GM12892 (cell line): ENCODE measurements around the gene FBXW2.

ENCODE experiments used
- POLR2A ChIP-seq: IDR thresholded peaks from 2 replicates; pipeline ENCODE4 v1.6.1; 2011; ENCODE audit warnings: low read depth, low read length, control low read depth
- POLR2AphosphoS5 ChIP-seq: IDR thresholded peaks from 2 replicates; pipeline ENCODE4 v1.6.1; 2011; ENCODE audit warnings: low read depth, low read length, control low read depth
- TAF1 ChIP-seq: IDR thresholded peaks from 2 replicates; pipeline ENCODE4 v1.6.1; 2011; ENCODE audit warnings: low read depth, mild to moderate bottlenecking, control low read depth, low read length, borderline replicate concordance

DNA sequence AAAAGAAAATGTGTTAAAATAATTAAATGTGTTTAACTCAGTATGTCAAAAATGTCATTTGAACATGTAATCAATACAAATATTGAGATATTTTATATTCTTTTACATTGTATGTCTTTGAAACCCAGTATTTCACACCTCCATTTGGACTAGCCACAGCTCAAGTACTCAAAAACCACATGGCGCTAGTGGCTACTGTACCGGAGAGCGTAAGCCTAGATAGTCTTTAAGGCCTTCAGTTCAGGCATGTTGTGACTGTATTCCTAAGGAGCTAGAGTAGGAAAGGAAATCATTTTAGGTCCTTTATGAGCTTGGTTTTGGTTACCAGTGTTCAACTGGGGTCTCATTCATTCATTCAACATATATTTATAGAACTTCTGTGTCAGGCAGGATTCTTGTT, 12.8 kb downstream of the FBXW2 start:
- TF ChIP-seq POLR2AphosphoS5 (no peak), TAF1 (no peak), POLR2A (no peak)
